Fibroblast of skin of right biceps (primary cell): ENCODE measurements around the gene ADAMTS3.
"Not testable (repeated sequence)": the region's sequence is repeated elsewhere in the genome, so short reads cannot be mapped to it uniquely, and the experiment has no call there.

Source experiments
- DNase-seq: peaks from one replicate; pipeline ENCODE4 v3.0.0-alpha.2; 2013

The ADAMTS3 gene

GRCh38 chr4:72552447-72552846, 16.6 kb downstream of the ADAMTS3 start:
- no peak for DNase-seq

GRCh38 chr4:72546456-72546855, 22.6 kb downstream of the ADAMTS3 start:
- peak; percentile 47 for DNase-seq

- not testable (repeated sequence) for DNase-seq
Measured at GRCh38 chr4:72540694-72541093, 28.3 kb downstream of the ADAMTS3 start.

GRCh38 chr4:72538006-72538405, 31.0 kb downstream of the ADAMTS3 start:
- no peak for DNase-seq

GRCh38 chr4:72536443-72536842, 32.6 kb downstream of the ADAMTS3 start:
- DNase-seq: no peak

GRCh38 chr4:72531768-72532290, 37.2 kb downstream of the ADAMTS3 start:
- no peak for DNase-seq

- no peak for DNase-seq
Measured at GRCh38 chr4:72531322-72531721, 37.7 kb downstream of the ADAMTS3 start.

GRCh38 chr4:72529148-72529822, 39.7 kb downstream of the ADAMTS3 start:
- DNase-seq: no peak

- DNase-seq: no peak
Measured at GRCh38 chr4:72527038-72527646, 41.9 kb downstream of the ADAMTS3 start.

GRCh38 chr4:72525938-72526337, 43.1 kb downstream of the ADAMTS3 start:
- peak; percentile 67 for DNase-seq

GRCh38 chr4:72522440-72522839, 46.6 kb downstream of the ADAMTS3 start:
- DNase-seq: no peak

GRCh38 chr4:72513227-72513626, 55.8 kb downstream of the ADAMTS3 start:
- DNase-seq: no peak

- no peak for DNase-seq
Measured at GRCh38 chr4:72507860-72508419, 61.1 kb downstream of the ADAMTS3 start.

GRCh38 chr4:72507167-72507566, 61.9 kb downstream of the ADAMTS3 start:
- no peak for DNase-seq

- peak; percentile 40 for DNase-seq
Measured at GRCh38 chr4:72505314-72505744, 63.7 kb downstream of the ADAMTS3 start.

- no peak for DNase-seq
Measured at GRCh38 chr4:72500214-72500613, 68.8 kb downstream of the ADAMTS3 start.

- no peak for DNase-seq
Measured at GRCh38 chr4:72496119-72496518, 72.9 kb downstream of the ADAMTS3 start.

GRCh38 chr4:72494156-72494555, 74.9 kb downstream of the ADAMTS3 start:
- no peak for DNase-seq

- peak; percentile 57 for DNase-seq
Measured at GRCh38 chr4:72489267-72489666, 79.8 kb downstream of the ADAMTS3 start.

GRCh38 chr4:72486991-72487390, 82.0 kb downstream of the ADAMTS3 start:
- no peak for DNase-seq

GRCh38 chr4:72484981-72485380, 84.0 kb downstream of the ADAMTS3 start:
- no peak for DNase-seq

GRCh38 chr4:72473434-72473900, 95.6 kb downstream of the ADAMTS3 start:
- no peak for DNase-seq

- DNase-seq: no peak
Measured at GRCh38 chr4:72471816-72472215, 97.2 kb downstream of the ADAMTS3 start.

- peak; percentile 17 for DNase-seq
Measured at GRCh38 chr4:72468904-72469502, 100.0 kb downstream of the ADAMTS3 start.
